Parathyroid adenoma (tissue), 2 donors: ENCODE measurements around the gene DERA.

Experiments used
- H2AFZ ChIP-seq: fragments of 300-600 bp; sonication (generic); one replicate; pipeline ENCODE4 v1.7.0; 2017; ENCODE audit warnings: antibody characterized with exemption, mild to moderate bottlenecking
- H3K27ac ChIP-seq: fragments of 300-600 bp; sonication (generic); one replicate; pipeline ENCODE4 v1.7.0; 2017
- H3K27me3 ChIP-seq: fragments of 300-600 bp; sonication (generic); one replicate; pipeline ENCODE4 v1.7.0; 2017; ENCODE audit warnings: low read length; ENCODE audit not compliant: control insufficient read depth, insufficient read depth
- H3K36me3 ChIP-seq: fragments of 300-600 bp; sonication (generic); one replicate; pipeline ENCODE4 v1.7.0; 2017; ENCODE audit warnings: low read length; ENCODE audit not compliant: control insufficient read depth, insufficient read depth
- H3K4me1 ChIP-seq: fragments of 300-600 bp; sonication (generic); one replicate; pipeline ENCODE4 v1.7.0; 2017; ENCODE audit warnings: control low read depth
- H3K4me2 ChIP-seq: fragments of 300-600 bp; sonication (generic); one replicate; pipeline ENCODE4 v1.7.0; 2017; ENCODE audit warnings: low read length
- H3K4me3 ChIP-seq: fragments of 300-600 bp; sonication (generic); one replicate; pipeline ENCODE4 v1.7.0; 2017; ENCODE audit warnings: low read depth, low read length
- H3K79me2 ChIP-seq: fragments of 300-600 bp; sonication (generic); one replicate; pipeline ENCODE4 v1.7.0; 2017; ENCODE audit warnings: control low read depth
- H3K9ac ChIP-seq: fragments of 300-600 bp; sonication (generic); one replicate; pipeline ENCODE4 v1.7.0; 2017; ENCODE audit warnings: mild to moderate bottlenecking
- H3K9me3 ChIP-seq: fragments of 300-600 bp; sonication (generic); one replicate; pipeline ENCODE4 v1.7.0; 2017; ENCODE audit warnings: low read length; ENCODE audit not compliant: control insufficient read depth
- TF ChIP-seq, protein P1 (sequence below): fragments of 300-600 bp; sonication (generic); IDR thresholded peaks from one replicate; pipeline ENCODE4 v1.7.0; 2017; ENCODE audit warnings: antibody characterized with exemption, mild to moderate bottlenecking
- donor health status: primary hyperparathyroidism.

The DERA gene

DNA sequence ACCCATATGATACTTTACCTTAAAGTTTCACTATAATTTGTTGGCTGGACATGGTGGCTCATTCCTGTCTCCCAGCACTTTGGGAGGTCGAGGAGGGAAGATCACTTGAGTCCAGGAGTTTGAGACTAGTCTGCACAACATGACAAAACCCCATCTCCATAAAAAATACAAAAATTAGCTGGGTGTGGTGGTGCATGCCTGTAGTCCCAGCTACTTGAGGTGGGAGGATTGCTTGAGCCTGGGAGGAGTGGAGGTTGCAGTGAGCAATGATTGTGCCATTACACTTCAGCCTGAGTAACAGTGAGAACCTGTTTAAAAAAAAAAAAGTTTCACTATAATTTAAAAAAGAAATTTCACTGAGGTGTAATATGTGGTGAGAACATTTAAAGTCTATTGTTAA, 21.2 kb downstream of the DERA start:
- Histone ChIP-seq H3K4me2 (no peak overlapping the region), H3K4me1 (peaks cover 7% of the 10 kb centered on the region), H3K79me2 (no peaks in the 10 kb centered on the region), H3K27ac (no peak overlapping the region), H2AFZ (no peak overlapping the region), H3K36me3 (no peaks in the 10 kb centered on the region), H3K27me3 (no peaks in the 10 kb centered on the region), H3K9ac (no peak overlapping the region), H3K9me3 (no peaks in the 10 kb centered on the region), H3K4me3 (no peak overlapping the region)
- TF ChIP-seq, protein P1, sequence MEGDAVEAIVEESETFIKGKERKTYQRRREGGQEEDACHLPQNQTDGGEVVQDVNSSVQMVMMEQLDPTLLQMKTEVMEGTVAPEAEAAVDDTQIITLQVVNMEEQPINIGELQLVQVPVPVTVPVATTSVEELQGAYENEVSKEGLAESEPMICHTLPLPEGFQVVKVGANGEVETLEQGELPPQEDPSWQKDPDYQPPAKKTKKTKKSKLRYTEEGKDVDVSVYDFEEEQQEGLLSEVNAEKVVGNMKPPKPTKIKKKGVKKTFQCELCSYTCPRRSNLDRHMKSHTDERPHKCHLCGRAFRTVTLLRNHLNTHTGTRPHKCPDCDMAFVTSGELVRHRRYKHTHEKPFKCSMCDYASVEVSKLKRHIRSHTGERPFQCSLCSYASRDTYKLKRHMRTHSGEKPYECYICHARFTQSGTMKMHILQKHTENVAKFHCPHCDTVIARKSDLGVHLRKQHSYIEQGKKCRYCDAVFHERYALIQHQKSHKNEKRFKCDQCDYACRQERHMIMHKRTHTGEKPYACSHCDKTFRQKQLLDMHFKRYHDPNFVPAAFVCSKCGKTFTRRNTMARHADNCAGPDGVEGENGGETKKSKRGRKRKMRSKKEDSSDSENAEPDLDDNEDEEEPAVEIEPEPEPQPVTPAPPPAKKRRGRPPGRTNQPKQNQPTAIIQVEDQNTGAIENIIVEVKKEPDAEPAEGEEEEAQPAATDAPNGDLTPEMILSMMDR: no peak

DNA sequence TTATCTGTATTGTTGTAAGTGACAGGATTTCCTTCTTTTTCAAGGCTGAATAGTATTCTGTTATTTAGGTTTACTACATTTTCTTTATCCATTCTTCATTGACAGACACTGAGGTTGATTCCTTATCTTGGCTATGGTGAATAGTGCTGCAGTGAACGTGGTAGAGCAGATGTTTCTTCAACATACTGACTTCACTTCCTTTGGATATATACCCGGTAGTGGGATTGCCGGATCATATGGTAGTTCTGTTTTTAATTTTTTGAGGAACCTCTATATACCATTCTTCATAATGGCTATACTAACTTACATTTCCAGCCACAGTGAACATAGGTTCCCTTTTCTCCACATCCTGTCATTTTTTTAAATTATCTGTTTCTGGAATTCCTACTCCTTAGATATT, 21.8 kb downstream of the DERA start:
- no peaks in the 10 kb centered on the region for H3K9me3 ChIP-seq
- H3K4me1 ChIP-seq: peaks cover 7% of the 10 kb centered on the region
- H3K79me2 ChIP-seq: no peaks in the 10 kb centered on the region
- no peak overlapping the region for H2AFZ ChIP-seq
- H3K36me3 ChIP-seq: no peaks in the 10 kb centered on the region
- H3K9ac ChIP-seq: no peak overlapping the region
- TF ChIP-seq, protein P1: no peak
- H3K27ac ChIP-seq: no peak overlapping the region
- no peak overlapping the region for H3K4me3 ChIP-seq
- no peaks in the 10 kb centered on the region for H3K27me3 ChIP-seq
- no peak overlapping the region for H3K4me2 ChIP-seq

DNA sequence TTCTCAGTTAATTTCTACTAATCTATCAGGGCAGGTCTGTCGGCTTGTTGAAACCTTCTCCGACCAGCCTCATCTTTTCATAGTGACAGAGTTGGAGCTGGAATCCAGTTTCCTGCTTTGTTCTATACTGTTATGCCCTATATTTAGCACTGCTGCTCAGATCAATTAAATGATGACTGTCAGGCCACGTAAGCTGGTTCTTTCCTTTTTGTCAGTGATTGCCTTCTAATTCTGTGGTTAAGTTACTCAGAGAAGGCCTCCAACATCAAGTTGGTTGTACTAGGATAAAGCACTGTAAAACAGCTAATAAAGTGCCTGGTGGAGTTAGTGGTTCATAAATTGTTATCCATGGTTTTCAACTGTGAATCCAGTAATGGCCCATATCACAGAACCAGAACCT, 22.6 kb downstream of the DERA start:
- H2AFZ ChIP-seq: no peak overlapping the region
- no peaks in the 10 kb centered on the region for H3K36me3 ChIP-seq
- no peak overlapping the region for H3K9ac ChIP-seq
- no peaks in the 10 kb centered on the region for H3K79me2 ChIP-seq
- no peak overlapping the region for H3K4me3 ChIP-seq
- no peaks in the 10 kb centered on the region for H3K9me3 ChIP-seq
- TF ChIP-seq, protein P1: no peak
- no peaks in the 10 kb centered on the region for H3K27me3 ChIP-seq
- no peaks in the 10 kb centered on the region for H3K4me1 ChIP-seq
- no peak overlapping the region for H3K27ac ChIP-seq
- H3K4me2 ChIP-seq: no peak overlapping the region

DNA sequence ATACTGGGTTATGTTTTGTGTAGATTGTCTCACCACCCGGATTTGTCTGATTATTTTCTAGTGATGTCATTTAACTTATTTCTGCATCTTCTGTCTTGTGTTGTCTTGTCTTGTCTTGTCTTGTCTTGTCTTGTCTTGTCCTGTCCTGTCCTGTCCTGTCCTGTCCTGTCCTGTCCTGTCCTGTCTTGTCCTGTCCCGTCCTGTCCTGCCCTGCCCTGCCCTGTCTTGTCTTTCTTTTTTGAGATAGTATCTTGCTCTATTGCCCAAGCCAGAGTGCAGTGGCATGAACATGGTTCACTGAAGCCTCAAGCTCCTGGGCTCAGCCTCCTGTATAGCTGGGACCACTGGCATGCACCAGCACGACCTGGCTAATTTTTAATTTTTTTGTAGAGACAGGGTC, 25.6 kb downstream of the DERA start:
- H3K4me1 ChIP-seq: no peaks in the 10 kb centered on the region
- H2AFZ ChIP-seq: no peak overlapping the region
- no peak overlapping the region for H3K27ac ChIP-seq
- no peak overlapping the region for H3K4me3 ChIP-seq
- H3K79me2 ChIP-seq: no peaks in the 10 kb centered on the region
- TF ChIP-seq, protein P1: no peak
- no peak overlapping the region for H3K9ac ChIP-seq
- no peaks in the 10 kb centered on the region for H3K27me3 ChIP-seq
- H3K36me3 ChIP-seq: no peaks in the 10 kb centered on the region
- no peak overlapping the region for H3K4me2 ChIP-seq
- no peaks in the 10 kb centered on the region for H3K9me3 ChIP-seq

DNA sequence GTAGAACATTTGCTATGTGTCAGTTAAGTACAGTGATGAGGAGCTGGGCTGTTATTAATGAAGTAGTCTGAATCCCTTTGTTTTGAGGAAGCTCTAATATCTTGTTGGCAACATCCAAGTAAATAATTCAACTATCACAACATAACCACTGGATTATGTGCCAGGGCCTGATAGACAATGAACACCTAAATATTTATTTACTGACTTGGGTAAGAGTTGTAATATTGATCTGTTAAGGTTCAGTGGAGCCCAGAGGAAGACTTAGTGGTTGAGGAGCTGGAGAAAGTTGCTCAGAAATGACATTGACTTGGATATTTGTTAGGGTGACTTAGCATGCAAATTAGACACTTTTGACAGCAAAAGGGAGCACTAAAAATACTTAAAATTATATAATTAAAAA, 26.8 kb downstream of the DERA start:
- H3K9me3 ChIP-seq: no peaks in the 10 kb centered on the region
- TF ChIP-seq, protein P1: no peak
- no peaks in the 10 kb centered on the region for H3K4me1 ChIP-seq
- H3K27ac ChIP-seq: no peak overlapping the region
- no peak overlapping the region for H3K4me3 ChIP-seq
- no peaks in the 10 kb centered on the region for H3K27me3 ChIP-seq
- peaks cover 3% of the 10 kb centered on the region for H3K79me2 ChIP-seq
- no peaks in the 10 kb centered on the region for H3K36me3 ChIP-seq
- H3K4me2 ChIP-seq: no peak overlapping the region
- no peak overlapping the region for H3K9ac ChIP-seq
- no peak overlapping the region for H2AFZ ChIP-seq
